Tongue (tissue), 2 donors: ENCODE data around the gene MTX1. TPM values are rescaled to one million over a fixed set of nuclear protein-coding genes. Genes with fewer than 3 reads are reported as not detected.
"Not testable (repeated sequence)": the region's sequence is repeated elsewhere in the genome, so short reads cannot be mapped to it uniquely, and the experiment has no call there.

ENCODE experiments used
- DNase-seq: peaks from one replicate; pipeline ENCODE4 v3.0.0-alpha.2; 2015
- total RNA-seq: library from RNA; depleted of rRNA; stranded (reverse); fragments of >200 nt; gene quantifications from one replicate; pipeline ENCODE4 v1.2.3, GENCODE V29; 2014

Gene MTX1
- total RNA-seq, 1 donor from 2014 or later: 26.2 TPM

- DNase-seq: not testable (repeated sequence)
These were observed 18.6 kb upstream of the MTX1 start for GRCh38 chr1:155189926-155190325.

- no peak for DNase-seq
These were observed 16.6 kb upstream of the MTX1 start for GRCh38 chr1:155191904-155192303.

- no peak for DNase-seq
These were observed 15.9 kb upstream of the MTX1 start for GRCh38 chr1:155192346-155193274.

GRCh38 chr1:155193275-155193990 is 15.1 kb upstream of the MTX1 start:
- peak; percentile 93 for DNase-seq

- not testable (repeated sequence) for DNase-seq
These were observed 14.6 kb upstream of the MTX1 start for GRCh38 chr1:155193991-155194240.

- no peak for DNase-seq
These were observed 13.0 kb upstream of the MTX1 start for GRCh38 chr1:155195201-155196102.

GRCh38 chr1:155196103-155196892 is 12.2 kb upstream of the MTX1 start:
- DNase-seq: no peak

GRCh38 chr1:155196893-155197638 is 11.4 kb upstream of the MTX1 start:
- no peak for DNase-seq

- no peak for DNase-seq
These were observed 10.5 kb upstream of the MTX1 start for GRCh38 chr1:155197901-155198546.

GRCh38 chr1:155198547-155198906 is 10.0 kb upstream of the MTX1 start:
- no peak for DNase-seq

- DNase-seq: no peak
These were observed 8.7 kb upstream of the MTX1 start for GRCh38 chr1:155199792-155200191.

- no peak for DNase-seq
These were observed 7.6 kb upstream of the MTX1 start for GRCh38 chr1:155200920-155201319.

GRCh38 chr1:155202198-155202597 is 6.3 kb upstream of the MTX1 start:
- no peak for DNase-seq

- no peak for DNase-seq
These were observed 5.6 kb upstream of the MTX1 start for GRCh38 chr1:155202731-155203515.

- DNase-seq: no peak
These were observed 3.5 kb upstream of the MTX1 start for GRCh38 chr1:155205035-155205434.

GRCh38 chr1:155205969-155206593 is 2.4 kb upstream of the MTX1 start:
- DNase-seq: no peak

GRCh38 chr1:155206891-155207805 is 1.3 kb upstream of the MTX1 start:
- DNase-seq: peak; percentile 91
